WTC11 (cell line): ENCODE data around the gene NT5DC4.

Source experiments
- TEAD4 ChIP-seq: sonication (generic); formaldehyde crosslinking; IDR thresholded peaks from 2 replicates; pipeline ENCODE4 v1.8.0; 2022; ENCODE audit warnings: mild to moderate bottlenecking, missing genetic modification reagents
- ZNF232 ChIP-seq: sonication (generic); formaldehyde crosslinking; IDR thresholded peaks from 2 replicates; pipeline ENCODE4 v1.8.0; 2022; ENCODE audit warnings: mild to moderate bottlenecking, missing genetic modification reagents
- TF ChIP-seq, protein P1 (sequence below): fragments of 200-600 bp; IDR thresholded peaks from 2 replicates; pipeline ENCODE4 v1.8.0; 2022; ENCODE audit warnings: antibody characterized with exemption
- TF ChIP-seq, protein P2 (sequence below): sonication (generic); formaldehyde crosslinking; IDR thresholded peaks from 2 replicates; pipeline ENCODE4 v1.8.1; 2022; ENCODE audit warnings: low read depth, mild to moderate bottlenecking, moderate library complexity, missing genetic modification reagents, borderline replicate concordance

GRCh38 chr2:112728029-112728362 is 7.2 kb downstream of the NT5DC4 start:
- TF ChIP-seq, protein P1, sequence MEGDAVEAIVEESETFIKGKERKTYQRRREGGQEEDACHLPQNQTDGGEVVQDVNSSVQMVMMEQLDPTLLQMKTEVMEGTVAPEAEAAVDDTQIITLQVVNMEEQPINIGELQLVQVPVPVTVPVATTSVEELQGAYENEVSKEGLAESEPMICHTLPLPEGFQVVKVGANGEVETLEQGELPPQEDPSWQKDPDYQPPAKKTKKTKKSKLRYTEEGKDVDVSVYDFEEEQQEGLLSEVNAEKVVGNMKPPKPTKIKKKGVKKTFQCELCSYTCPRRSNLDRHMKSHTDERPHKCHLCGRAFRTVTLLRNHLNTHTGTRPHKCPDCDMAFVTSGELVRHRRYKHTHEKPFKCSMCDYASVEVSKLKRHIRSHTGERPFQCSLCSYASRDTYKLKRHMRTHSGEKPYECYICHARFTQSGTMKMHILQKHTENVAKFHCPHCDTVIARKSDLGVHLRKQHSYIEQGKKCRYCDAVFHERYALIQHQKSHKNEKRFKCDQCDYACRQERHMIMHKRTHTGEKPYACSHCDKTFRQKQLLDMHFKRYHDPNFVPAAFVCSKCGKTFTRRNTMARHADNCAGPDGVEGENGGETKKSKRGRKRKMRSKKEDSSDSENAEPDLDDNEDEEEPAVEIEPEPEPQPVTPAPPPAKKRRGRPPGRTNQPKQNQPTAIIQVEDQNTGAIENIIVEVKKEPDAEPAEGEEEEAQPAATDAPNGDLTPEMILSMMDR: no peak
- no peak for TF ChIP-seq TEAD4
- TF ChIP-seq ZNF232: no peak
- TF ChIP-seq, protein P2, sequence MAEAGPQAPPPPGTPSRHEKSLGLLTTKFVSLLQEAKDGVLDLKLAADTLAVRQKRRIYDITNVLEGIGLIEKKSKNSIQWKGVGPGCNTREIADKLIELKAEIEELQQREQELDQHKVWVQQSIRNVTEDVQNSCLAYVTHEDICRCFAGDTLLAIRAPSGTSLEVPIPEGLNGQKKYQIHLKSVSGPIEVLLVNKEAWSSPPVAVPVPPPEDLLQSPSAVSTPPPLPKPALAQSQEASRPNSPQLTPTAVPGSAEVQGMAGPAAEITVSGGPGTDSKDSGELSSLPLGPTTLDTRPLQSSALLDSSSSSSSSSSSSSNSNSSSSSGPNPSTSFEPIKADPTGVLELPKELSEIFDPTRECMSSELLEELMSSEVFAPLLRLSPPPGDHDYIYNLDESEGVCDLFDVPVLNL (CRISPR knock-in tag): no peak
